Measurements from ENCODE around the gene VSIR.

VSIR gene

GRCh38 chr10:71782221-71782916, 9.0 kb upstream of the VSIR start:
- DNase-seq, result no peak

- no peak for DNase-seq
Observed at GRCh38 chr10:71780719-71781118, 7.4 kb upstream of the VSIR start.

- no peak for DNase-seq
Observed at GRCh38 chr10:71780156-71780555, 6.8 kb upstream of the VSIR start.

GRCh38 chr10:71779641-71780040, 6.3 kb upstream of the VSIR start:
- no peak for DNase-seq

GRCh38 chr10:71778071-71778825, 4.9 kb upstream of the VSIR start:
- DNase-seq, result no peak

- DNase-seq, result no peak
Observed at GRCh38 chr10:71777213-71777985, 4.1 kb upstream of the VSIR start.

- DNase-seq, result no peak
Observed at GRCh38 chr10:71776481-71776925, 3.2 kb upstream of the VSIR start.

GRCh38 chr10:71774916-71775702, 1.8 kb upstream of the VSIR start:
- no peak for DNase-seq

GRCh38 chr10:71772832-71773220, 494 bp downstream of the VSIR start:
- no peak for DNase-seq

GRCh38 chr10:71771821-71772617, 1.3 kb downstream of the VSIR start:
- peak; percentile 59 for DNase-seq

- DNase-seq, result no peak
Observed at GRCh38 chr10:71771204-71771603, 2.1 kb downstream of the VSIR start.

- no peak for DNase-seq
Observed at GRCh38 chr10:71770789-71771188, 2.5 kb downstream of the VSIR start.

GRCh38 chr10:71770255-71770654, 3.1 kb downstream of the VSIR start:
- DNase-seq, result no peak

GRCh38 chr10:71769279-71769823, 4.0 kb downstream of the VSIR start:
- no peak for DNase-seq

GRCh38 chr10:71767420-71768035, 5.8 kb downstream of the VSIR start:
- no peak for DNase-seq

- no peak for DNase-seq
Observed at GRCh38 chr10:71766717-71767419, 6.5 kb downstream of the VSIR start.

GRCh38 chr10:71765906-71766716, 7.2 kb downstream of the VSIR start:
- no peak for DNase-seq

- no peak for DNase-seq
Observed at GRCh38 chr10:71765176-71765904, 8.0 kb downstream of the VSIR start.

Measured in activated CD4-positive, alpha-beta T cell treated with anti-CD3 and anti-CD28 coated beads for 48 hours (primary cell).